ENCODE measurements around the gene TOMM7.

Gene TOMM7

DNA sequence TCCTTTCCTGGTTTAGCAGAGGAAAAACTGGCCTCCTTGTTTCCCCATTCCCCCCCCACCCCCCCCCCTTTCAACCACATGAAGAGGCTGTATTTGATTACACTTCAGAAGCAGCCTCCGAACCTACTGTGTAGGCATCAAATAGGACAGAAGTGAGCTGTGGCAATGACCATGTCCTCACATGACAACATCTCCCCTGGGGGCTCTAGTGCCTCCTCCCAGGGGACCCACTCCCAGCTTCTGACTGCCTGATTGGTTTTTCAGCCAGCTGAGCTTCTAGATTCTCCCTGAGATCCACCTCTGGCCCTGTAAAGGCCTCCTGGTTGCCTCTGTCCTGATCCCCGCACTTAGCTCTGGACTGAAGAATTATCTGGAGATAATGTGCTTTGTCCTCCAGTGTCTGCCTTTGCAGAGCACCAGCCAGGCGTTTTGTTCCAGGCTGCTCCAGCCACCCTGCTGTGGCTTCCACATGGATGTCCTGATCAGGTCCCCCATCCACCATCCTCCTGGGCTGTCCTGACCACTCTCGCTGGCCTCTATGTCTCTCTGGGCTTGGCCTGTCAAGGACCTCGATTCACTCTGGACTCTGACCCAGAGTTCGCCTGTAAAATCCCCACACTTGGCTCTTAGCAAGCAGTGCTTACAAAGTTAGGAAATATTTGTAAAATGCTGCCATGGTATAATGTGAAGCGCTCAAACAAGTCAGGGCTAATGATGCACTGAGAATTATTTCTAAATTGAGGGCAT lies 42.4 kb upstream of the TOMM7 start:
- Histone ChIP-seq H3K9me3 (ENCODE audit: control extremely low read depth in 1 of 5, control insufficient read depth in 4 of 5, insufficient read depth in 2 of 5, low read depth in 1 of 5, low read length in 4 of 5) (no peaks in the 10 kb centered on the region), H3K27ac (ENCODE audit: insufficient read depth in 1 of 2, low read depth in 1 of 2, low read length in 2 of 2, poor library complexity in 1 of 2, severe bottlenecking in 2 of 2) (no peak overlapping the region), H3K36me3 (ENCODE audit: control insufficient read depth in 4 of 4, insufficient read depth in 4 of 4, low read length in 3 of 4) (peaks cover 6 to 17% (median 11%) of the 10 kb centered on the region in 4 experiments), H3K4me3 (ENCODE audit: control insufficient read depth in 1 of 7, extremely low read depth in 1 of 7, insufficient read depth in 4 of 7, low read depth in 2 of 7, low read length in 6 of 7) (no peak overlapping the region), H3K27me3 (replicated peaks in 2 of 5; ENCODE audit: control insufficient read depth in 4 of 5, insufficient read depth in 5 of 5, low read length in 4 of 5) (no peaks in the 10 kb centered on the region), H3K4me1 (ENCODE audit: control extremely low read depth in 1 of 4, control insufficient read depth in 4 of 4, insufficient read depth in 4 of 4, low read length in 3 of 4) (peaks cover 0 to 2% (median 0%) of the 10 kb centered on the region in 4 experiments)
- ChIA-PET POLR2A (no interaction called here), CTCF (interaction anchor here (0.9 kb wide), 1 partner anchor 30 kb away, joined by 3 read pairs; no protein-coding TSS in a partner anchor)
- WGBS (ENCODE audit: insufficient coverage) = 96% methylated on average over 5 of the region's 7 CpGs
- no peak for DNase-seq

DNA sequence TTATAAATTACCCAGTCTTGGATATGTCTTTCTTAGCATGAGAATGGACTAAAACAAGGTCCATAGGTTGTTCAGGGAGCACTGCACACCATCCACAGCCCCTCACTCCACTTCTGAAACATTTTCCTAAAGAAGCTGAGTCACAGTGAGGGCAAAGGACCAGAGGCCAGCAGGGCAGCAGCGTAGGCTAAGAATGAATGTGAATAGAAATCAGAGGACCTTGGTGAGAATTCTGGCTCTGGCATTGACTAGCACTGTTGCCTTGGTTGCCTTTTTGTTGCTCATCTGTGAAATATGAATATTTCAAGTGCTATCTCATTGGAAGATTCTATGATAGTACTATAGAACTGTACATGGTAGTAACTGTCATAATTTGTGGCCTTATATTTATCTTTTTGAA lies 41.7 kb upstream of the TOMM7 start:
- Histone ChIP-seq H3K27ac (ENCODE audit: insufficient read depth in 1 of 2, low read depth in 1 of 2, low read length in 2 of 2, poor library complexity in 1 of 2, severe bottlenecking in 2 of 2) (no peak overlapping the region), H3K9me3 (ENCODE audit: control extremely low read depth in 1 of 5, control insufficient read depth in 4 of 5, insufficient read depth in 2 of 5, low read depth in 1 of 5, low read length in 4 of 5) (no peaks in the 10 kb centered on the region), H3K4me3 (ENCODE audit: control insufficient read depth in 1 of 7, extremely low read depth in 1 of 7, insufficient read depth in 4 of 7, low read depth in 2 of 7, low read length in 6 of 7) (no peak overlapping the region), H3K4me1 (ENCODE audit: control extremely low read depth in 1 of 4, control insufficient read depth in 4 of 4, insufficient read depth in 4 of 4, low read length in 3 of 4) (peaks cover 0 to 2% (median 0%) of the 10 kb centered on the region in 4 experiments), H3K27me3 (replicated peaks in 2 of 5; ENCODE audit: control insufficient read depth in 4 of 5, insufficient read depth in 5 of 5, low read length in 4 of 5) (no peaks in the 10 kb centered on the region), H3K36me3 (ENCODE audit: control insufficient read depth in 4 of 4, insufficient read depth in 4 of 4, low read length in 3 of 4) (peaks cover 10 to 20% (median 14%) of the 10 kb centered on the region in 4 experiments)
- POLR2A ChIA-PET = no interaction called here
- CTCF ChIA-PET = interaction anchor here (0.9 kb wide), 1 partner anchor 31 kb away, joined by 3 read pairs; no protein-coding TSS in a partner anchor
- DNase-seq = no peak
- WGBS (ENCODE audit: insufficient coverage) = 100% methylated on average over 1 of the region's 1 CpG

DNA sequence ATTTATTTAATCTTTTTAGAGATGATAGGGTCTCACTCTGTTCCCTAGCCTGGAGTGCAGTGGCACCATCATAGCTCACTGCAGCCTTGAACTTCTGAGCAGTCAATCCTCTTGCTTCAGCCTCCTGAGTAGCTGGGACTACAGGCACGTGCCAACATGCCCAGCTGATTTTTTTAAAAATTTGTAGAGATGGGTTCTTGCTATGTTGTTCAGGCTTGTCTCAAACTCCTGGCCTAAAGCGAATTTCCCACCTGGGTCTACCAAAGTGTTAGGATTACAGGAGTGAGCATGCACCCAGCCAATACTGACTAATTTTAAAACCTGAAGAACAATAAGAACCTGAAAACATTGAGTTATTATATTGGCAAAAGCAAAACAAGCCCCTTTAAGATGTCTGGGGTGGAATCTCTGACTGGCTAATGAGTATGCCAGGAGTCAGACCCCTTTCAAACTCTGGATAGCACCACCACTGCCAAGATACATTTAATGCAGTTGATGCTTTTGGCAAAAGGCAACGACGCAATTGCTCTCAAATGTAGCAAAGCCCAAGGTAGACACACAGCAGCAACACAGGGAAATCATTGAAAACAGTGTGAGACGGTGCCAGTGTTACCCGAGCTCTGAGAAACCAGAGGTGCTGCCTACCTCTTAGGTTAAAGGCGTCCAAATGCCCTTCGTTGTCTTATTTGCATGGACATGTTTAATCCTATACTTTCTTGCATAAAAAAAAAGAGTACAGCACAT lies 40.7 kb upstream of the TOMM7 start:
- CTCF ChIA-PET = interaction anchor here (0.7 kb wide), 1 partner anchor 14 kb away, joined by 3 read pairs; no protein-coding TSS in a partner anchor
- Histone ChIP-seq H3K4me3 (ENCODE audit: control insufficient read depth in 1 of 7, extremely low read depth in 1 of 7, insufficient read depth in 4 of 7, low read depth in 2 of 7, low read length in 6 of 7) (no peak overlapping the region), H3K4me1 (ENCODE audit: control extremely low read depth in 1 of 4, control insufficient read depth in 4 of 4, insufficient read depth in 4 of 4, low read length in 3 of 4) (peaks cover 0 to 2% (median 0%) of the 10 kb centered on the region in 4 experiments), H3K27me3 (replicated peaks in 2 of 5; ENCODE audit: control insufficient read depth in 4 of 5, insufficient read depth in 5 of 5, low read length in 4 of 5) (no peaks in the 10 kb centered on the region), H3K36me3 (ENCODE audit: control insufficient read depth in 4 of 4, insufficient read depth in 4 of 4, low read length in 3 of 4) (peaks cover 14 to 30% (median 19%) of the 10 kb centered on the region in 4 experiments), H3K27ac (ENCODE audit: insufficient read depth in 1 of 2, low read depth in 1 of 2, low read length in 2 of 2, poor library complexity in 1 of 2, severe bottlenecking in 2 of 2) (no peak overlapping the region), H3K9me3 (ENCODE audit: control extremely low read depth in 1 of 5, control insufficient read depth in 4 of 5, insufficient read depth in 2 of 5, low read depth in 1 of 5, low read length in 4 of 5) (no peaks in the 10 kb centered on the region)
- POLR2A ChIA-PET = interaction anchor here (0.6 kb wide), 1 partner anchor 71 kb away, joined by 3 read pairs; no protein-coding TSS in a partner anchor
- DNase-seq = no peak
- WGBS (ENCODE audit: insufficient coverage) = 94% methylated on average over 7 of the region's 8 CpGs

DNA sequence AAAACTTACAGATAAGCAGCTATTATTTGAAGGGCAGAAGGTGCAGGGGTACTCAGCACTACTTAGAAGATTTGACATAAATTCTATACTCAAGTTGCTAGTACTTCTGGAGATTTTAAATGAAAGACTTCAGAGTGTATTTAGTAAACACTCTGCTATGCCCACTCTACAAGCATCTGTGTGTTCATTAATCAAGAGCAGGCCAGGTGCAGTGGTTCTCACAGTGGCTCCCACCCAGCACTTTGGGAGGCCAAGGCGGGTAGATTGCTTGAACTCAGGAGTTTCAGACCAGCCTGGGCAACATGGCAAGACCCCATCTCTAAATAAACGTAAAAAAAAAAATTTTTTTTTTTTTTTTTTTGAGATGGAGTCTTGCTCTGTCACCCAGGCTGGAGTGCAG lies 38.9 kb upstream of the TOMM7 start:
- H3K36me3 ChIP-seq (ENCODE audit: control insufficient read depth in 4 of 4, insufficient read depth in 4 of 4, low read length in 3 of 4) = peaks cover 14 to 40% (median 23%) of the 10 kb centered on the region in 4 experiments
- H3K4me3 ChIP-seq (ENCODE audit: control insufficient read depth in 1 of 7, extremely low read depth in 1 of 7, insufficient read depth in 4 of 7, low read depth in 2 of 7, low read length in 6 of 7) = no peak overlapping the region
- H3K9me3 ChIP-seq (ENCODE audit: control extremely low read depth in 1 of 5, control insufficient read depth in 4 of 5, insufficient read depth in 2 of 5, low read depth in 1 of 5, low read length in 4 of 5) = no peaks in the 10 kb centered on the region
- POLR2A ChIA-PET = no interaction called here
- H3K4me1 ChIP-seq (ENCODE audit: control extremely low read depth in 1 of 4, control insufficient read depth in 4 of 4, insufficient read depth in 4 of 4, low read length in 3 of 4) = peaks cover 0 to 3% (median 0%) of the 10 kb centered on the region in 4 experiments
- no peaks in the 10 kb centered on the region for H3K27me3 ChIP-seq (replicated peaks in 2 of 5; ENCODE audit: control insufficient read depth in 4 of 5, insufficient read depth in 5 of 5, low read length in 4 of 5)
- WGBS (ENCODE audit: insufficient coverage) = 83% methylated on average over 1 of the region's 2 CpGs
- CTCF ChIA-PET = interaction anchor here (1.1 to 2.2 kb wide), 3 partner anchors 12 to 37 kb away, joined by 4 to 6 read pairs (median 4); no protein-coding TSS in a partner anchor
- no peak for DNase-seq
- H3K27ac ChIP-seq (ENCODE audit: insufficient read depth in 1 of 2, low read depth in 1 of 2, low read length in 2 of 2, poor library complexity in 1 of 2, severe bottlenecking in 2 of 2) = no peak overlapping the region

DNA sequence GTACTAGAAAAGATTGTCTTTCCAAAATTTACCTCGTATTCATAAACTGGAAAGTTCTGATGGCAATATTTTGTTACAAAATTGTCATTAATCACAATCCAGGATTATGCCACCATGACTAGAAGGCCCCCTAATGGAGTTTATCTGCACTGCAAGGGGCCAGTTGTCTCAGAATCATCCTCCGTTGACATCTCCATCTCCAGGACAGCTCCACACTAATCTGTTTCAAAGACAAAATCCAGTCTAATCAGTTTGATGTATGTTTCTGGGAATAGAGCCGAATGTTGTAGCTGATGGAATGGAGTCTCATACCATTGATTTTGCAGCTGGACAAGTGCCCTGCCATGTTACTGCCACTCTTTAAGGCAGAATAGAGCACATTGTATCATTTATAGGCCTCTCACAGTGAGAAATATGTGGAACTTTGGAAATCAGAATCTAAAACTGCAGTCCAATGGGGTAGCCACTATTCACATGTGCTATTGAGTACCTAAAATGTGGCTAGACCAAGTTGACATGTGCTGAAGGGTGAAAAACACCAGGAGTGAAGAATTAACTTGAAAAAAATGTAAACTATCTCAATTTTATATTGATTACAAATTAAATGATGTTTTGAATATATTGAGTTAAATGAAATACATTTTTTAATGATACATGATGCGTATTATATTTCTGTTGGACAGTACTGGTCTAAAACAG lies 38.3 kb upstream of the TOMM7 start:
- CTCF ChIA-PET = interaction anchor here (0.9 to 2.2 kb wide), 6 partner anchors 12 to 195 kb away, joined by 3 to 6 read pairs (median 4); no protein-coding TSS in a partner anchor
- no peaks in the 10 kb centered on the region for H3K9me3 ChIP-seq (ENCODE audit: control extremely low read depth in 1 of 5, control insufficient read depth in 4 of 5, insufficient read depth in 2 of 5, low read depth in 1 of 5, low read length in 4 of 5)
- peaks cover 12 to 46% (median 23%) of the 10 kb centered on the region in 4 experiments for H3K36me3 ChIP-seq (ENCODE audit: control insufficient read depth in 4 of 4, insufficient read depth in 4 of 4, low read length in 3 of 4)
- H3K27me3 ChIP-seq (replicated peaks in 2 of 5; ENCODE audit: control insufficient read depth in 4 of 5, insufficient read depth in 5 of 5, low read length in 4 of 5) = no peaks in the 10 kb centered on the region
- POLR2A ChIA-PET = no interaction called here
- no peak overlapping the region for H3K27ac ChIP-seq (ENCODE audit: insufficient read depth in 1 of 2, low read depth in 1 of 2, low read length in 2 of 2, poor library complexity in 1 of 2, severe bottlenecking in 2 of 2)
- whole genome bisulfite sequencing (ENCODE audit: insufficient coverage) = 83% methylated on average over 2 of the region's 4 CpGs
- H3K4me3 ChIP-seq (ENCODE audit: control insufficient read depth in 1 of 7, extremely low read depth in 1 of 7, insufficient read depth in 4 of 7, low read depth in 2 of 7, low read length in 6 of 7) = no peak overlapping the region
- peak in 2 of 3 donors; percentile 28 to 35 for DNase-seq
- peaks cover 0 to 10% (median 0%) of the 10 kb centered on the region in 4 experiments for H3K4me1 ChIP-seq (ENCODE audit: control extremely low read depth in 1 of 4, control insufficient read depth in 4 of 4, insufficient read depth in 4 of 4, low read length in 3 of 4)

DNA sequence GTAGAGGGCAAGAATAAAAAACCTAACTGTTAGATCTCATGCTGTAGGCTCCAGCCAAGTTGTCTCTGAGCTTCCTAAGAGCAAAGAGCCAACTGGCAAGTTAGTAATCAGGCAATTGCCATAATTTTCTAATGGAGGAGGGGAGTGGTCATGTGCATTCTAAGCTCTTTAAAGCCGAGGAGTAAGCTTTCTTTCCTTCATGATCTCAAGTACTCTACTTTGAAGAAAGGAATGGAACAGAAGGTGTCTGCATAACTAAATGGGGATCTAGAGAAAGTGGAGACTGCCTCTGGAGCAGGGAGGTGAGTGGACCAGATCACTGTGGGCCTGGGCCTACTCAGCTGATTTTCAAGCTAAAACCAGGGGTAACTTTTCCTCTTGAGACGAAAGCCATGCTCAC lies 37.7 kb upstream of the TOMM7 start:
- WGBS (ENCODE audit: insufficient coverage) = 100% methylated on average over 2 of the region's 2 CpGs
- no peaks in the 10 kb centered on the region for H3K9me3 ChIP-seq (ENCODE audit: control extremely low read depth in 1 of 5, control insufficient read depth in 4 of 5, insufficient read depth in 2 of 5, low read depth in 1 of 5, low read length in 4 of 5)
- ChIA-PET CTCF (interaction anchor here (0.6 to 2.2 kb wide), 7 partner anchors 13 to 307 kb away, joined by 3 to 6 read pairs (median 3); no protein-coding TSS in a partner anchor), POLR2A (no interaction called here)
- H3K4me3 ChIP-seq (ENCODE audit: control insufficient read depth in 1 of 7, extremely low read depth in 1 of 7, insufficient read depth in 4 of 7, low read depth in 2 of 7, low read length in 6 of 7) = no peak overlapping the region
- H3K27me3 ChIP-seq (replicated peaks in 2 of 5; ENCODE audit: control insufficient read depth in 4 of 5, insufficient read depth in 5 of 5, low read length in 4 of 5) = no peaks in the 10 kb centered on the region
- no peak overlapping the region for H3K27ac ChIP-seq (ENCODE audit: insufficient read depth in 1 of 2, low read depth in 1 of 2, low read length in 2 of 2, poor library complexity in 1 of 2, severe bottlenecking in 2 of 2)
- no peak for DNase-seq
- H3K4me1 ChIP-seq (ENCODE audit: control extremely low read depth in 1 of 4, control insufficient read depth in 4 of 4, insufficient read depth in 4 of 4, low read length in 3 of 4) = peaks cover 2 to 15% (median 2%) of the 10 kb centered on the region in 4 experiments
- H3K36me3 ChIP-seq (ENCODE audit: control insufficient read depth in 4 of 4, insufficient read depth in 4 of 4, low read length in 3 of 4) = peaks cover 12 to 47% (median 23%) of the 10 kb centered on the region in 4 experiments
